SK-N-MC (cell line): ENCODE measurements around the gene KCNAB1.

ENCODE experiments used
- DNase-seq: peaks from one replicate; pipeline ENCODE4 v3.0.0-alpha.2; 2011; ENCODE audit warnings: low read depth, low spot score
- H3K27ac ChIP-seq: fragments of 200-600 bp; sonication (generic); 2 replicates; pipeline ENCODE4 v1.5.1; 2016; ENCODE audit warnings: mixed run types
- H3K36me3 ChIP-seq: fragments of 200-600 bp; sonication (generic); 2 replicates; pipeline ENCODE4 v1.6.1; 2017; ENCODE audit warnings: antibody characterized with exemption, low read length, mixed read lengths; ENCODE audit not compliant: insufficient read depth
- H3K4me3 ChIP-seq: fragments of 200-600 bp; sonication (generic); 2 replicates; pipeline ENCODE4 v1.5.1; 2016
- H3K9ac ChIP-seq: fragments of 200-600 bp; sonication (generic); 2 replicates; pipeline ENCODE4 v1.8.0; 2017; ENCODE audit warnings: mixed run types, mixed read lengths; ENCODE audit not compliant: insufficient read length
- H3K9me3 ChIP-seq: fragments of 200-600 bp; sonication (generic); 2 replicates; pipeline ENCODE4 v1.6.1; 2017; ENCODE audit warnings: low read depth, mild to moderate bottlenecking, antibody characterized with exemption, low read length, moderate library complexity, mixed read lengths
- EZH2 ChIP-seq: fragments of 200-600 bp; sonication (generic); IDR thresholded peaks from one replicate; pipeline ENCODE4 v1.6.1; 2017; ENCODE audit warnings: antibody characterized with exemption
- FOXP2 ChIP-seq: optimal IDR thresholded peaks from 2 replicates; pipeline ENCODE3; 2011; ENCODE audit warnings: mild to moderate bottlenecking, moderate library complexity; ENCODE audit not compliant: insufficient read depth; ENCODE audit errors: extremely low read length, control extremely low read depth
- POLR2AphosphoS5 ChIP-seq: IDR thresholded peaks from 2 replicates; pipeline ENCODE4 v1.6.1; 2012; ENCODE audit warnings: mild to moderate bottlenecking, low read depth, low read length, borderline replicate concordance

Gene KCNAB1

DNA sequence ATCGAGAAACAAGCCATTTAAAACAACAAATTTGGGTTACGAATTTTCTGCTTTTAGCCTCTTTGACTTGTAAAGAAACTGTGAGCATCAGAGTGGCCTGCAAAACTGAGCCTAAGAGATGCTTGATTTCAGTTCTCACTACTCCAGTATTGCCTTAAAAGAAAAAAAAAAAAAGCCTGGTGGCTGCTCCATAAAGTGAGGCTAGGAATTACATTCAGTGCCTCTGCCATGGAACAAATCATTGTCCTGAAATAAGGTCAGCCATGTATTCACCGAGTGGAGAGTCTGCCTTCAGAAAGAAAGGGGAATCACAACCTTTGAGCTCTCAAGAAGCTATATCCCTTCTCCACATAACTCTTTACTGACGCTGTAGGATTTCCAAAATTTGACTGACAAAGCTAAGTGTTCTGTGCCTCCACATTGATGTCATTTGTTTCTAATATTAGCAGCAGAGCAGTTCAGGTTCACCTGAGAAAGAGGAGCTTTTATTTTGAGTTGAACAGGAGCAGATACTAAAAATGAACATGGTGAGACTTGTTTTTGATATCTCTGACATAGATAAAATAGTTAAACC, 297.3 kb downstream of the KCNAB1 start:
- no peak overlapping the region for H3K9ac ChIP-seq
- H3K27ac ChIP-seq, result no peak overlapping the region
- H3K9me3 ChIP-seq, result no peaks in the 10 kb centered on the region
- no peak for DNase-seq
- H3K4me3 ChIP-seq, result no peak overlapping the region
- no peaks in the 10 kb centered on the region for H3K36me3 ChIP-seq
- TF ChIP-seq EZH2 (no peak), POLR2AphosphoS5 (no peak), FOXP2 (no peak)

GRCh38 chr3:156418428-156418827, 298.1 kb downstream of the KCNAB1 start:
- Histone ChIP-seq H3K9me3 (no peaks in the 10 kb centered on the region), H3K27ac (no peak overlapping the region), H3K4me3 (no peak overlapping the region), H3K36me3 (no peaks in the 10 kb centered on the region), H3K9ac (no peak overlapping the region)
- TF ChIP-seq POLR2AphosphoS5, result no peak
- TF ChIP-seq EZH2, result no peak
- no peak for TF ChIP-seq FOXP2
- DNase-seq, result no peak

- Histone ChIP-seq H3K36me3 (no peaks in the 10 kb centered on the region), H3K9me3 (no peaks in the 10 kb centered on the region), H3K4me3 (no peak overlapping the region), H3K9ac (no peak overlapping the region), H3K27ac (no peak overlapping the region)
- TF ChIP-seq EZH2, result no peak
- DNase-seq, result no peak
Measured at GRCh38 chr3:156421534-156421933, 301.2 kb downstream of the KCNAB1 start.

DNA sequence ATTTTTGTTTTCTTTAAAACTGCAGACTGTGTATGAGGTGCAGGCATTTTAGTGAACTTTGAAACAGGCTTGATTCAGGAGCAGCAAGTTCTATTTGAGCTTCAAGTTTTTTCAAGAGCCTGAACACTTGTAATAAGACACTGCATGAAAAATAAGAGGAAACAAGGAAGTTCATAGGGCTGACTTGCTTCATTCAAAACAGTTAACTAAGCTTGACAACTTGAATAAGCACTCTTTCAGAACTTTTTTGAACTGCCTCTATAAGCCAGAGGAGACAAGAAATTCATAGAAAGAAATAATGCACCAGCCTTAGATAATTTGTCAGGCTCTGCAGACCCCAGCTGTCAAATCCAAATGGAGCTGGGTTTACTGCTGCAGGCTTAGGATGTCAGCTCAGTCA, 304.4 kb downstream of the KCNAB1 start:
- H3K27ac ChIP-seq, result no peak overlapping the region
- H3K36me3 ChIP-seq, result no peaks in the 10 kb centered on the region
- TF ChIP-seq POLR2AphosphoS5, result no peak
- no peak for TF ChIP-seq EZH2
- TF ChIP-seq FOXP2, result no peak
- no peak overlapping the region for H3K9ac ChIP-seq
- no peak overlapping the region for H3K4me3 ChIP-seq
- H3K9me3 ChIP-seq, result no peaks in the 10 kb centered on the region
- DNase-seq, result no peak

DNA sequence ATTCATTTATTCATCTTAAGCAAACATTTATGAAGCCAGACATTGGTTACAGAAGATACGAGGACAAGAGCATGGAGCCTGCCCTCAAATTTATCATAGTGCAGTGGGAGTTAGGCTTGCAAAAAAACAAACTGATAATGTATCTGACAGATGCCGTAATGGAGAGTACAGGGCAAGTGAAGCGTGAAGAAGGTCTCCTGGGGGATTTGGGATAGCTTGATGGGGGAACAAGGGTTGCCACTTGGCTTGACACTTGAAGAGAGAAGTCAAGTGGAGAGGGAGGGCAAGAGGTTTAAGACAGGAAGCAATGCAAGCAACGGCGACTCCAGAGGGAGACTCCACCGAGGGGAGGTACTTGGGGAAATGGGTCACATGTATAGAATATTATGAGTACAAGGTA, 305.3 kb downstream of the KCNAB1 start:
- H3K4me3 ChIP-seq, result no peak overlapping the region
- no peak for DNase-seq
- H3K27ac ChIP-seq, result no peak overlapping the region
- H3K36me3 ChIP-seq, result no peaks in the 10 kb centered on the region
- no peak overlapping the region for H3K9ac ChIP-seq
- no peaks in the 10 kb centered on the region for H3K9me3 ChIP-seq
- TF ChIP-seq POLR2AphosphoS5 (no peak), FOXP2 (no peak), EZH2 (no peak)

- DNase-seq, result no peak
- Histone ChIP-seq H3K36me3 (no peaks in the 10 kb centered on the region), H3K9me3 (no peaks in the 10 kb centered on the region), H3K9ac (no peak overlapping the region), H3K27ac (no peak overlapping the region), H3K4me3 (no peak overlapping the region)
- TF ChIP-seq POLR2AphosphoS5 (no peak), EZH2 (no peak), FOXP2 (no peak)
Measured at GRCh38 chr3:156429125-156429524, 308.7 kb downstream of the KCNAB1 start.

DNA sequence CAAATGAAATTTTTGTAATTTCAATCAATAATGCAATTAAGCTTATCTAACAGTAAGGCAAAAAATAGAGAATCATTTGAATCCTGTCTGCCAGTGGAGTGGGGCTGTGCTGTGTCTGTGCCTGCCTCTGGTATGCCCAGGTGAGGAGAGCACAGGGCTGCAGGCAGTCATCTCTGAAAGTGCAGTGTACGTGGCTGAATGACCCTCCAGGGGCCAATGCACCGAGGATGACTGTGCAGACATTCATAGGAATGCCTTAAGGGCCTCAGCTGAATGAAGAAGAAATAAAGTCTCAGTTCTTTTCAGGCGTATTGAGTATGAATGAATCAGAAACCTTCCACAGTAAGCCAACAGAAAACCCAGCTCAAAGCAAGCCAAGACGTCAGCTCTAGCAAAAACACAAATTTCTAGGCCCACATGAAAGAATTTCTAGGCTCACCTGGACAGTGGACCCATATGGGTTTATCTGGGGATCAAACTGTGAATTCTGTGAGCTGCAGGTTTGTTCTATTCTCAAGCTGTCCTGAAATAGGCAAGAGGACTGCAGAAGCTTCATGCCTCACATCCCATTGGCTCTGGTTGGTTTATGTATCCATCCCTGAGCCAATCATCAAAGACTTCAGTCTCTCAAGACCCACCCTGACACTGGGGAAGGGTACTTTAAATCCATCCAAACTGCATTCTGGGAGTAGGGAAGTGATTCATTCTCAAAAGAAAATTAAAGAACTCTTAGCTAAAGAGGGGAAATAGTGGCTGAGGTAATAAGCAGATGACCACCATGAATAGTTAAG, 311.2 kb downstream of the KCNAB1 start:
- DNase-seq, result no peak
- Histone ChIP-seq H3K27ac (no peak overlapping the region), H3K36me3 (no peaks in the 10 kb centered on the region), H3K9me3 (no peaks in the 10 kb centered on the region), H3K9ac (no peak overlapping the region), H3K4me3 (no peak overlapping the region)
- no peak for TF ChIP-seq EZH2
- TF ChIP-seq POLR2AphosphoS5, result no peak
- no peak for TF ChIP-seq FOXP2

GRCh38 chr3:156432563-156432962, 312.2 kb downstream of the KCNAB1 start:
- H3K9me3 ChIP-seq, result no peaks in the 10 kb centered on the region
- no peak overlapping the region for H3K9ac ChIP-seq
- H3K27ac ChIP-seq, result no peak overlapping the region
- H3K36me3 ChIP-seq, result no peaks in the 10 kb centered on the region
- DNase-seq, result no peak
- no peak overlapping the region for H3K4me3 ChIP-seq
- TF ChIP-seq EZH2, result no peak
- no peak for TF ChIP-seq POLR2AphosphoS5
- TF ChIP-seq FOXP2, result no peak

GRCh38 chr3:156433138-156433537, 312.8 kb downstream of the KCNAB1 start:
- H3K27ac ChIP-seq, result no peak overlapping the region
- no peak for TF ChIP-seq POLR2AphosphoS5
- TF ChIP-seq FOXP2, result no peak
- TF ChIP-seq EZH2, result no peak
- no peak overlapping the region for H3K9ac ChIP-seq
- H3K9me3 ChIP-seq, result no peaks in the 10 kb centered on the region
- no peak for DNase-seq
- no peak overlapping the region for H3K4me3 ChIP-seq
- no peaks in the 10 kb centered on the region for H3K36me3 ChIP-seq
